Effector memory CD4-positive, alpha-beta T cell (primary cell): ENCODE results near the gene TRIM56.
"Not testable (repeated sequence)": the region's sequence is repeated elsewhere in the genome, so short reads cannot be mapped to it uniquely, and the experiment has no call there.

ENCODE experiments used
- DNase-seq, 3 donors: peaks; one replicate each; pipeline ENCODE4 v3.0.0-alpha.2; 2020
- H3K27ac ChIP-seq: 2 replicates; pipeline ENCODE4 v1.7.0; 2013; ENCODE audit warnings: mild to moderate bottlenecking, low read length, moderate library complexity; ENCODE audit not compliant: insufficient read depth, poor library complexity, severe bottlenecking
- H3K27me3 ChIP-seq: replicated peaks from 2 replicates; pipeline ENCODE4 v1.7.0; 2013; ENCODE audit warnings: mild to moderate bottlenecking, low read length; ENCODE audit not compliant: insufficient read depth, control insufficient read depth, poor library complexity, severe bottlenecking
- H3K36me3 ChIP-seq: 2 replicates; pipeline ENCODE4 v1.7.0; 2013; ENCODE audit warnings: mild to moderate bottlenecking, low read length, moderate library complexity; ENCODE audit not compliant: control insufficient read depth, insufficient read depth
- H3K4me1 ChIP-seq: 2 replicates; pipeline ENCODE4 v1.7.0; 2013; ENCODE audit warnings: low read length, mild to moderate bottlenecking; ENCODE audit not compliant: control insufficient read depth, insufficient read depth, poor library complexity, severe bottlenecking
- H3K4me3 ChIP-seq: 2 replicates; pipeline ENCODE4 v1.7.0; 2013; ENCODE audit warnings: low read length, low read depth, mild to moderate bottlenecking; ENCODE audit not compliant: insufficient read depth, poor library complexity, severe bottlenecking
- H3K9me3 ChIP-seq: 2 replicates; pipeline ENCODE4 v1.7.0; 2013; ENCODE audit warnings: mild to moderate bottlenecking, low read length, moderate library complexity; ENCODE audit not compliant: control insufficient read depth
- total RNA-seq, 3 donors: gene quantifications; one replicate each; lab custom pipeline; 2026; lab: John Stamatoyannopoulos, UW

The TRIM56 gene, protein sequence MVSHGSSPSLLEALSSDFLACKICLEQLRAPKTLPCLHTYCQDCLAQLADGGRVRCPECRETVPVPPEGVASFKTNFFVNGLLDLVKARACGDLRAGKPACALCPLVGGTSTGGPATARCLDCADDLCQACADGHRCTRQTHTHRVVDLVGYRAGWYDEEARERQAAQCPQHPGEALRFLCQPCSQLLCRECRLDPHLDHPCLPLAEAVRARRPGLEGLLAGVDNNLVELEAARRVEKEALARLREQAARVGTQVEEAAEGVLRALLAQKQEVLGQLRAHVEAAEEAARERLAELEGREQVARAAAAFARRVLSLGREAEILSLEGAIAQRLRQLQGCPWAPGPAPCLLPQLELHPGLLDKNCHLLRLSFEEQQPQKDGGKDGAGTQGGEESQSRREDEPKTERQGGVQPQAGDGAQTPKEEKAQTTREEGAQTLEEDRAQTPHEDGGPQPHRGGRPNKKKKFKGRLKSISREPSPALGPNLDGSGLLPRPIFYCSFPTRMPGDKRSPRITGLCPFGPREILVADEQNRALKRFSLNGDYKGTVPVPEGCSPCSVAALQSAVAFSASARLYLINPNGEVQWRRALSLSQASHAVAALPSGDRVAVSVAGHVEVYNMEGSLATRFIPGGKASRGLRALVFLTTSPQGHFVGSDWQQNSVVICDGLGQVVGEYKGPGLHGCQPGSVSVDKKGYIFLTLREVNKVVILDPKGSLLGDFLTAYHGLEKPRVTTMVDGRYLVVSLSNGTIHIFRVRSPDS
- total RNA-seq = 72.6 to 119 (median 75.0) reads per million in 3 donors

DNA sequence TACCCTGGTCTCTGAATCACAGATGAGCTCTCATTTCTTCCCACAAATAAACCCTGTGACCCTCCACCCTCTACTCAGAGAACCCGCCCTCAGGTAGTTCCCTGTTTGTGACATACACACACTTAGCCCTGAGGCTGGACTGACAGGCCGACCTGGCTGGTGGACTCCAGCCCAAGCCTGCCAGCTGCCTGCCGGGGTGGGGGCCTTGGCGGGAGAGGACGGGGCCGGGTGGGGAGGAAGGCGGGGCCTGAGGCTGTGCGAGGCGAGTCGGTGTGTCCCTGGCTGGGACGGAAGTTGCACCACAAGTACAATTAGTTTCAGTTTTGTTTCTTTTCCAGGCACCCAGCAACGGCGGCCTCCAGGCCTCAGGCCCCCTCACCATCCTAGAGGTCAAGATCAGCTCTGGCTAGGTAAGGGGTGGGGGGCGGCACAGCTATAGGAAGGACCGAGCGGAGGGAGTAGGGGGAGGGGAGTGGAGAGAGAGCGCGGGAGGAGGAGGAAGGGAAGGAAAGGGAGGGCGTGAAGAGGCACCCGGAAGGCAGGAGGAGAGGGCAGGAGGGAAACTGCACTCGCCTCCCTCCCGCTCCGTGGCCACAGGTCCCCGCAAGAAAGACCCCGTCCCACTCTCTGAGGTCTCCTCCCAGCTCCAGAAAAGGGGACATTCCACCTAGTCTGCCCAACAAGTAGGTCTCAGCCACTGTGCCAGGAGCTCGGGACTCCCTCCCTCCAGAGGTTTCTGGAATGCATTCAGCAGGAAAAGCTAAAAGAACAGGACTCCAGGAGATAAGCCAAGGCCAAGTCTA lies at the start of gene TRIM56:
TRIM56 (plus strand) TSS at position 320 of the 803 bp plus-strand sequence. CDS start 1,832 bp downstream, outside the sequence.
- Histone ChIP-seq H3K4me1 (peaks cover 14% of the 10 kb centered on the region), H3K27ac (peak within 1 kb of the TSS; percentile 94), H3K27me3 (no peaks in the 10 kb centered on the region), H3K36me3 (peaks cover 32% of the 10 kb centered on the region), H3K9me3 (no peaks in the 10 kb centered on the region), H3K4me3 (peak within 1 kb of the TSS; percentile 99)
- peak; percentile 42 to 66 (median 60) for DNase-seq

DNA sequence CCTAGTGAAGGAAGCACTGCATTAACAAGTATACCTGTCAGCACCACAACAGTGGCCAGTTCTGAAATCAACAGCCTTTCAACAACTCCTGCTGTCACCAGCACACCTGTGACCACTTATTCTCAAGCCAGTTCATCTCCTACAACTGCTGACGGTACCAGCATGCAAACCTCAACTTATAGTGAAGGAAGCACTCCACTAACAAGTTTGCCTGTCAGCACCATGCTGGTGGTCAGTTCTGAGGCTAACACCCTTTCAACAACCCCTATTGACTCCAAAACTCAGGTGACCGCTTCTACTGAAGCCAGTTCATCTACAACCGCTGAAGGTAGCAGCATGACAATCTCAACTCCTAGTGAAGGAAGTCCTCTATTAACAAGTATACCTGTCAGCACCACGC lies 49.3 kb upstream of the TRIM56 start:
- Histone ChIP-seq H3K27me3 (no peaks in the 10 kb centered on the region), H3K4me3 (no peak overlapping the region), H3K36me3 (no peaks in the 10 kb centered on the region), H3K27ac (no peak overlapping the region), H3K4me1 (no peaks in the 10 kb centered on the region), H3K9me3 (no peaks in the 10 kb centered on the region)
- no peak for DNase-seq

DNA sequence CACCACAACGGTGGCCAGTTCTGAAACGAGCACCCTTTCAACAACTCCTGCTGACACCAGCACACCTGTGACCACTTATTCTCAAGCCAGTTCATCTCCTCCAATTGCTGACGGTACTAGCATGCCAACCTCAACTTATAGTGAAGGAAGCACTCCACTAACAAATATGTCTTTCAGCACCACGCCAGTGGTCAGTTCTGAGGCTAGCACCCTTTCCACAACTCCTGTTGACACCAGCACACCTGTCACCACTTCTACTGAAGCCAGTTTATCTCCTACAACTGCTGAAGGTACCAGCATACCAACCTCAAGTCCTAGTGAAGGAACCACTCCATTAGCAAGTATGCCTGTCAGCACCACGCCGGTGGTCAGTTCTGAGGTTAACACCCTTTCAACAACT lies 44.0 kb upstream of the TRIM56 start:
- H3K4me1 ChIP-seq, H3K27ac ChIP-seq, H3K27me3 ChIP-seq, H3K36me3 ChIP-seq, H3K4me3 ChIP-seq, H3K9me3 ChIP-seq, DNase-seq: not testable (repeated sequence)

DNA sequence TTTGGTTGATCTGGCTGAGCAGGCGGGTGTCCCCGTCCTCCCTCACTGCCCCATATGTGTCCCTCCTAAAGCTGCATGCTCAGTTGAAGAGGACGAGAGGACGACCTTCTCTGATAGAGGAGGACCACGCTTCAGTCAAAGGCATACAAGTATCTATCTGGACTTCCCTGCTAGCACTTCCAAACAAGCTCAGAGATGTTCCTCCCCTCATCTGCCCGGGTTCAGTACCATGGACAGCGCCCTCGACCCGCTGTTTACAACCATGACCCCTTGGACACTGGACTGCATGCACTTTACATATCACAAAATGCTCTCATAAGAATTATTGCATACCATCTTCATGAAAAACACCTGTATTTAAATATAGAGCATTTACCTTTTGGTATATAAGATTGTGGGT lies 26.9 kb upstream of the TRIM56 start:
- no peak overlapping the region for H3K4me3 ChIP-seq
- H3K9me3 ChIP-seq = no peaks in the 10 kb centered on the region
- H3K27ac ChIP-seq = no peak overlapping the region
- H3K27me3 ChIP-seq = peaks cover 17% of the 10 kb centered on the region
- DNase-seq = peak; percentile 4 to 34 (median 14)
- H3K4me1 ChIP-seq = no peaks in the 10 kb centered on the region
- no peaks in the 10 kb centered on the region for H3K36me3 ChIP-seq

DNA sequence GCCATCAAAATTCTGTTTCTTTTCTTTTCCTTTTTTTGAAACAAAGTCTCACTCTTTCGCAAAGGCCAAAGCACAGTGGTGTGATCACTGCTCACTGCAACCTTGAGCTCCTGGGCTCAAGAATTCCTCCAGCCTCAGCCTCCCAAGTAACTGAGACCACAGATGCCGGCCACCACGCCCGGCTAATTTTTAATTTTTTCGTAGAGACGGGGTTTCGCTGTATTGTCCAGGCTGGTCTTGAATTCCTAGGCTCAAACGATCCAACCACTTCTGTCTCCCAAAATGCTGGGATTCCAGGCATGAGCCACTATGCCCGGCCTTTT lies 25.7 kb upstream of the TRIM56 start:
- DNase-seq = no peak

DNA sequence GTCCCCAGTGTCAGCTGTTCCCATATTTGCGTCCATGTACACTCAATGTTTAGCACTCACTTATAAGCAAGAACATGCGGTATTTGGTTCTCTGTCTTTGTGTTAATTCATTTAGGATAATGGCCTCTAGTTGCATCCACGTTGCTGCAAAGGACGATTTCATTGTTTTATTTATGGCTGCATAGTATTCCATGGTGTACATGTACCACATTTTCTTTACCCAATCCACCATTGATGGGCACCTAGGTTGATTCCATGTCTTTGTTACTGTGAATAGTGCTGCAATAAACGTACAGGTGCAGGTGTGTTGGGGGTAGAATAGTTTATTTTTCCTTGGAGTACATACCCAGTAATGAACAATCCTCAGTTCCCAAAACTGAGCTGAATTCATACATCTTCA lies 24.3 kb upstream of the TRIM56 start:
- no peak for DNase-seq
- H3K4me3 ChIP-seq = no peak overlapping the region

More for the DNA sequence above, 25.7 kb upstream of the TRIM56 start:
- Histone ChIP-seq H3K27me3 (peaks cover 19% of the 10 kb centered on the region), H3K27ac (no peak overlapping the region), H3K4me1 (no peaks in the 10 kb centered on the region), H3K4me3 (no peak overlapping the region), H3K9me3 (no peaks in the 10 kb centered on the region), H3K36me3 (no peaks in the 10 kb centered on the region)

DNA sequence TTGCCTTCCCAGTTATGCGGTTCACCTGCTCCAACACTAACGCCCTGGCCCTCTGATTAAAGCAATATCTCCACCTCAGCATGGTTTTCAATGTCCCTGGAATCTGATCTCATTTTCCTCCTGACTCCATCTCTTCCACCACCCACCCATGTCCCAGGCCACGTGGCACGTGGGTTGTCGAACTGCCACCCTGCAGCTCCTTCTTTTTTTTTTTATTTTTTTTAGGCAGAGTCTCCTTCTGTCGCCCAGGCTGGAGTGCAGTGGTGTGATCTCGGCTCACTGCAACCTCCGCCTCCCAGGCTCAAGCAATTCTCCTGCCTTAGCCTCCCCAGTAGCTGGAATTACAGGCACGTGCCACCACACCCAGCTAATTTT lies 21.1 kb upstream of the TRIM56 start:
- peaks cover 12% of the 10 kb centered on the region for H3K27me3 ChIP-seq
- H3K9me3 ChIP-seq, H3K27ac ChIP-seq, H3K36me3 ChIP-seq, H3K4me3 ChIP-seq, DNase-seq, H3K4me1 ChIP-seq: not testable (repeated sequence)

More for the DNA sequence above, 24.3 kb upstream of the TRIM56 start:
- Histone ChIP-seq H3K27ac (no peak overlapping the region), H3K27me3 (peaks cover 19% of the 10 kb centered on the region), H3K4me1 (no peaks in the 10 kb centered on the region), H3K9me3 (no peaks in the 10 kb centered on the region), H3K36me3 (no peaks in the 10 kb centered on the region)

DNA sequence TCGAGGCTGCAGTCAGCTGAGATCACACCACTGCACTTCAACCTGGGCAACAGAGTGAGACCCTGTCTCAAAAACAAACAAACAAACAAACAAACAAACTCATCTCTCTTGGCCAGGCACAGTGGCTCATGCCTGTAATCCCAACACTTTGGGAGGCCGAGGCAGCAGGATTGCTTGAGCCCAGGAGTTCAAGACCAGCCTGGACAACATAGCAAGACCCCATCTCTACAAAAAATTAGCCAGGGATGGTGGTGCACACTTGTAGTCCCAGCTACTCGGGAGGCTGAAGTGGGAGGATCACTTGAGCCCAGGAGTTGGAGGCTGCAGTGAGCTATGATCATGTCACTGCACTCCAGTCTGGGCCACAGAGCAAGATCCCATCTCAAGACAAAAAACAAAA lies 20.1 kb upstream of the TRIM56 start:
- H3K9me3 ChIP-seq, H3K36me3 ChIP-seq, H3K27ac ChIP-seq, DNase-seq, H3K27me3 ChIP-seq, H3K4me1 ChIP-seq, H3K4me3 ChIP-seq: not testable (repeated sequence)

DNA sequence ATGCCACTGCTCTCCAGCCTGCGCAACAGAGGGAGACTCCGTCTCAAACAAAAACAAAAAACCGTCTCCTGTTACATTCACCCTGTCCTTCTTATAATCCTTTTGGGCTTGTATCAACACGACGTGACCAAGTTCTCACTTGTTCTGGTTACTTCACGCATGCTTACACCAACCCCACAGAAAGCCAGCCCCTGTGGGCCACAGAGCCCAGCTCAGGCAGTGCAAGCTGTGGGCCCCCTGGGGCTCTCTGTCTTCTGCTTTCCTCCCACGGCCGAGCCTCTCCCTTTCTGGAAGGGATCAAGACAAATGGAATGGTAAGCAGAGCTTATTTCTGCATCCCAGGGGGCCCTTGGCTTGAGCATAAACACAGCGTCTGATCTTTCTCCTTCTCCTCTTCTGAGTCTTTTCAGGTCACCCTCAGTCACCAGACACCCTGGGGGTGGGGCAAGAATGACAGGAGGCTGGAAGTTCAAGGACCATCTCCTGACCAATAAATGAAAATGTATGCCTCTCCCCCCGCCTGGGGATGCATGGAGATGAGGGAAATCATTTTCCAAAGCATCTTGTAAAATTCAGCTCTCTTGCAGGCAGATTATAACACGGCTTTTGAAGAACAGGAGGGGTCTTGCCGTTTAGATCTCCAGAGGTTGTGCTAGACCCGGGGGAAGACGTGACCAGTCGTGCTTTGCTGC lies 19.0 kb upstream of the TRIM56 start:
- Histone ChIP-seq H3K4me3 (no peak overlapping the region), H3K9me3 (no peaks in the 10 kb centered on the region), H3K27ac (no peak overlapping the region), H3K4me1 (no peaks in the 10 kb centered on the region), H3K36me3 (no peaks in the 10 kb centered on the region), H3K27me3 (peaks cover 9% of the 10 kb centered on the region)
- DNase-seq = no peak
